HuH-7.5 (cell line): Measurements from ENCODE around the gene PAPLN.

Source experiments
- DNase-seq: peaks from one replicate; pipeline ENCODE4 v3.0.0; 2011; ENCODE audit warnings: low spot score

PAPLN gene

DNA sequence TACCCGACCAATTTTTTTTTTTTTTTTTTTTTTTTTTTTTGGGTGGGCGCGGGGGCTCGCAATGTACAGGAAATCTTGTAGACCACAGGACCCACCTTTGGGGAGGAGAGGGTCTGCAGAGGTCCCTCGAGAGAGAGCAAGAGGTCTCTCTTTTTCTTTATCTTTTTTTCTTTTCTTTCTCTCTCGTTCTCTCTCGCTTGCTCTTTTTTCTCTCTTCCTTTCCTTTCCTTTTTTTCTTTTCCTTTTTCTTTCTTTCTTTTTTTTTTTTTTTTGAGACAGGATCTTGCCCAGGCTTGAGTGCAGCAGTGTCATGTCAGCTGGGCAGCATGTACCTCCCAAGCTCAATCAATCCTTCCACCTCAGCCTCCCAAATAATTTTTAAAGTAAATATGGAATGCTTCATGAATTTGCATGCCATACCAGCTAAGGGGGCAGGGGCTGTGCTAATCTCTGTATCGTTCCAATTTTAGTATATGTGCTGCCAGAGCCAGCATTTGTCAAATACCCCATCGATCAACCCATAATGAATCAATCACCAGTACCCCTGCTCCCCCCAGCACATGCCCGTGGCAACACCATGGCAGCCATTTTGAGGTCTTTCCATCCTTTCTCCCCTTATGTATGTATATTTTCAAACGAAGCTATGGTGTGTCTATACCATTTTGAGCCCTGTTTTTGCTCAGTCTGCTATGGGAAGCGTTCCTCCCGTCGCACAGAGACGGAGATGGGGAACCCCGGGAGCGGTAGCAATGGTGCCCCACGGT lies 9.3 kb downstream of the PAPLN start:
- DNase-seq: no peak

DNA sequence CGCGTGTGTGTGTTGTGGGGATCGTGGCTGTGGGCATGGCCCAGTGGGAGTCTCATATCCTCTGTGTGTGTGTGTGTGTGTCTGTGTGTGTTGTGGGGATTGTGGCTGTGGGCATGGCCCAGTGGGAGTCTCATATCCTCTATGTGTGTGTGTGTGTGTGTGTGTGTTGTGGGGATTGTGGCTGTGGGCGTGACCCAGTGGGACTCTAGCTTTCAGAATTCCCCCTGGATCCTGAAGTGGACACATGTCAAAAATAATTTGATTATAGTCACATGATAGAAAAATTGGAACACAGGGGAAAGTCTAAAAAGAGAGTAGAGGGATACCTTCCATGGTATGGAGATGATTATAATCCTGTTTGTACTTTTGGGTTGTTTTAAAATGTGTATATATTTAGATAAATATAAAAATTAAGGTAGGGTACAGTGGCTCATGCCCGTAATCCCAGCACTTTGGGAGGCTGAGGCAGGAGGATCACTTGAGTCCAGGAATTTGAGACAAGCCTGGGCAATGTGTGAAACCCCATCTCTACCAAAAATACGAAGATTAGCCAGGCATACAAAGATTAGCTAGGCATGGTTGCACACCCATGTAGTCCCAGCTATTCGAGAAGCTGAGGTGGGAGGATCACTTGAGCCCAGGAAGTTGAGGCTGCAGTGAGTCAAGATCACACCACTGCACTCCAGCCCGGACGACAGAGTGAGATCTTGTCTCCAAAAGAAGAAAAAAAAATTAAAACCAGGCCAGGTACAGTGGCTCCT lies 11.0 kb downstream of the PAPLN start:
- DNase-seq: no peak

GRCh38 chr14:73249108-73249507 lies 11.8 kb downstream of the PAPLN start:
- DNase-seq: no peak

GRCh38 chr14:73249564-73250316 lies 12.4 kb downstream of the PAPLN start:
- no peak for DNase-seq

GRCh38 chr14:73250317-73250713 lies 13.0 kb downstream of the PAPLN start:
- DNase-seq: no peak

- DNase-seq: no peak
These were observed 13.6 kb downstream of the PAPLN start for GRCh38 chr14:73250781-73251500.

GRCh38 chr14:73251516-73252215 lies 14.4 kb downstream of the PAPLN start:
- no peak for DNase-seq

- no peak for DNase-seq
These were observed 15.4 kb downstream of the PAPLN start for GRCh38 chr14:73252491-73253322.

- DNase-seq: no peak
These were observed 16.0 kb downstream of the PAPLN start for GRCh38 chr14:73253323-73253610.

GRCh38 chr14:73253721-73254120 lies 16.4 kb downstream of the PAPLN start:
- DNase-seq: no peak

DNA sequence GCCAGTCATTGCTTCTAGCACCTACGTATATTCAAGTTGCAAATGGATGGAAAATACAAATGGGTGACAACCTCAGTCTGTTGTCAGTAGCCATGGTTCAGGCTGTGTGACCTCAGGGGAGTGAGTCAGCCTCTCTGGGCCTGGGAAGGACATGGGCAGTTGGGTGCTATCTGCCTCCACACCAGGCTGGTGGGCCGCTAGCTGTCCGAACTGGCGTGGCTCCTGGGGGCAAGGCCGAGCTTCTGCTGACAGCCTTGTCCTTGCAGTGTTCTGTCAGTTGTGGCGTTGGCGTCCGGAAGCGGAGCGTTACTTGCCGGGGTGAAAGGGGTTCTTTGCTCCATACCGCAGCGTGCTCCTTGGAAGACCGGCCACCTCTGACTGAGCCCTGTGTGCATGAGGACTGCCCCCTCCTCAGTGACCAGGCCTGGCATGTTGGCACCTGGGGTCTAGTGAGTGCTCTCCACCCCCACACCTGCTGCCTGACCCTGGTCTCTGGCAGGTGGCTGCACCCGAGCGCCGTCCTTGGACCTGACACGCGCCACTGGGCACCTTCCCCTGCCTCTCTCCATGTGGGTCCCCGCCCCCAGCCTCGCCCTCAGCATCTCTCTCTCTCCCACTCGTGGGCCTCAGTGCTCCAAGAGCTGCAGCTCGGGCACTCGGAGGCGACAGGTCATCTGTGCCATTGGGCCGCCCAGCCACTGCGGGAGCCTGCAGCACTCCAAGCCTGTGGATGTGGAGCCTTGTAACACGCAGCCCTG lies 17.1 kb downstream of the PAPLN start:
- DNase-seq: no peak

DNA sequence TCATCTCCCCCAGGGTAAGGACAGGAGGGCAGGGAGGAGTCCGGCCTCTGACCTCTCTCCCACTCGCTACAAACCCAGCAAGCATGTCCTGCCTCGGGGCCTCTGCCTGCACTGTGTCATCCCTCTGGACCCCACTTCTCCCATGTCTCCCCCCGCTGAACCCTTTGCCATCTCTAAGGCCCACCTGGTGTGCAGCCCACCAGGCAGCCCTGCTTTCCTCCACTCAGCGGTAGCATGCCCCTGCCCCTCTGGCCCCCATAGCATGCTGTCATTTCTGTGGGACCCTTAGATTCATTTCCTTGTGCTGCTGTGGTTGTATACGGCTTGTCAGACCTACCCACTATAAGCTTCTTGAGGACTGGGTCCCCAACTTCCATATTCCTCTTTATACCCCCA lies 17.7 kb downstream of the PAPLN start:
- no peak for DNase-seq

DNA sequence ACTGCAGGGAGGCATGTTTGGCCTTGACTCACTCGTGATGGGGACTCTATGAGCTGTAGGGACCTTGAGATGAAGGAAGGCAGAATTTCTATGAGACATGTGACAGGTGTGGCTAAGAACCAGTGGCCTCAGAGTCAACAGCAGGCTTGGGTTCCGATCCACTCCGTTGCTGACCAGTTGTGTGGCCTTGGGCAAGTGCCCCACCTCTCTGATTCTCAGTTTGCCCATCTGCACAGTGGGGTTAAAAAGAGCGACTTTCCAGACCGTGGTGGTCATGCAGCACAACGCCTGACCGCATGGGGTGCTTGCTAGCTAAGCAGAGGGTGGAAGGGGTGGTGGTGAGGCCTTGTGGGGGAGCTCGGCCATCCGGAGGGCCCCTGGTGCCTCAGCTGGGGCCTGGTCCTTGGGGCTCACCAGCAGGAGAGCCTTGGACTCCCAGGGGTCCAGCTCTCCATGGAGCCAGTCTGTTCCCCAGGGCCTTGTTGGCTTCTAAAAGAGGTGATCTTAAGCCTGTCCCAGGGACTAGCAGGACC lies 18.5 kb downstream of the PAPLN start:
- DNase-seq: no peak

DNA sequence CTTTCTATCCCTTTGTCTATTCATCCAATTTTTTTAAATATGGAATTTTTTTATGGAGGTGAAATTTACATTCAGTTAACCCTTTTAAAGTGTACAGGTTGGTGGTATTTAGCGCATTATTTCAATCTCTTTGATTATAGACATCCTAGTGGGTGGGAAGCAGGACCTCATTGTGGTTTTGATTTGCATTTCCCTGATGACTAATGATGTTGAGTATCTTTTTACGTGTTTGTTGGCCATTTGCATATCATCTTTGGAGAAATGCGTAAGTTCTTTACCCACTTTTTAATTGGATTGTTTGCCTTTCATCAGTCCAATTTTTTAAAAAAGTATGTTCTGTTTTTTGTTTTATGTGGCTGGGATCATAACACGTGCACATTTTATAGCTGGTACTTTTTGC lies 20.8 kb downstream of the PAPLN start:
- no peak for DNase-seq

- no peak for DNase-seq
These were observed 21.7 kb downstream of the PAPLN start for GRCh38 chr14:73258845-73259611.

GRCh38 chr14:73259837-73260236 lies 22.5 kb downstream of the PAPLN start:
- DNase-seq: no peak

DNA sequence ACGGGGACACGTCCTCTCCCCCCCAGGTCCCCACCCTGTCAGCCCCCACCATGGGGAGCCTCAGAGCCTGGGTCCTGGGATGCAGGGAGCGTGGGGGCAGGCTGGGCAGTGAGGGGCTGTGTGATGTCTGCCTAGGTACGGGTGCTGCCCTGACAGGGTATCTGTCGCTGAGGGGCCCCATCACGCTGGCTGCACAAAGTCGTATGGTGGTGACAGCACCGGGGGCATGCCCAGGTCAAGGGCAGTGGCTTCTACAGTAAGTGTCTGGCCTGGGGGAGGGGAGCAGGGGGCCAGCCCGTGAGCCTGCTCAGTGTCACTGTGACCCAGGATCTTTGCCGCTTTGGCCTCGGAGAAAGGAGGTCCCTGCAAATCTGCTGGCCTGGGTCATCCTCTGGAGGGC lies 23.3 kb downstream of the PAPLN start:
- no peak for DNase-seq

GRCh38 chr14:73261075-73261474 lies 23.8 kb downstream of the PAPLN start:
- no peak for DNase-seq
